Epithelial cell of proximal tubule (primary cell): ENCODE results near the gene CRIM1. TPM values are rescaled to one million over a fixed set of nuclear protein-coding genes. Genes with fewer than 3 reads are reported as not detected.

Source experiments
- DNase-seq: peaks from one replicate; pipeline ENCODE4 v3.0.0-alpha.2; 2011; ENCODE audit warnings: low read depth
- H3K4me3 ChIP-seq: 2 replicates; pipeline ENCODE4 v1.5.1; 2011; ENCODE audit warnings: low read depth, mild to moderate bottlenecking, low read length
- total RNA-seq: library from RNA; depleted of rRNA; stranded (reverse); fragments of >200 nt; gene quantifications from 2 replicates; pipeline ENCODE4 v1.2.3, GENCODE V29; 2015
- TF ChIP-seq, protein P1 (sequence below): conservative IDR thresholded peaks from 2 replicates; pipeline ENCODE4 v1.5.1; 2012; ENCODE audit warnings: low read depth, mild to moderate bottlenecking, low read length

The CRIM1 gene
- total RNA-seq, 1 donor from 2014 or later = 143 TPM

DNA sequence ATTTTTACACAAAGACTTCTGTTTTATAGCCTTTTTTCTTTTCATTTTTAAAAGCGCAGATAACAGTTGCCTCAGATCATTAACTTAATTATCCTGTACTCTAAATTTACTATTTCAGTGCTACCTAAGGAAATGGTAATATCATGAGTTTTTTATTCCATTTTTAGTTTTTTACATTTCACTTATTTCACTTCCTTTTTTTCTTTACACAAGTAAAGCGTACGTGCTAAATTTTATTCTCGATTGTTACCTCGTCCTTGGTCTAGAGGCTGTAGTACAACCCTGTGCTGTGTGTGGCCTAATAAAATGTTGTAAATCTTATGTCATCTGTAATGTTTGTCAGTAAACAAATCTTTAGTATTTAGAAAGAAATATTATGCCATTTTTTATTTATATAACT is 49.2 kb downstream of the CRIM1 start:
- no peak for DNase-seq
- H3K4me3 ChIP-seq = no peak overlapping the region
- TF ChIP-seq, protein P1, sequence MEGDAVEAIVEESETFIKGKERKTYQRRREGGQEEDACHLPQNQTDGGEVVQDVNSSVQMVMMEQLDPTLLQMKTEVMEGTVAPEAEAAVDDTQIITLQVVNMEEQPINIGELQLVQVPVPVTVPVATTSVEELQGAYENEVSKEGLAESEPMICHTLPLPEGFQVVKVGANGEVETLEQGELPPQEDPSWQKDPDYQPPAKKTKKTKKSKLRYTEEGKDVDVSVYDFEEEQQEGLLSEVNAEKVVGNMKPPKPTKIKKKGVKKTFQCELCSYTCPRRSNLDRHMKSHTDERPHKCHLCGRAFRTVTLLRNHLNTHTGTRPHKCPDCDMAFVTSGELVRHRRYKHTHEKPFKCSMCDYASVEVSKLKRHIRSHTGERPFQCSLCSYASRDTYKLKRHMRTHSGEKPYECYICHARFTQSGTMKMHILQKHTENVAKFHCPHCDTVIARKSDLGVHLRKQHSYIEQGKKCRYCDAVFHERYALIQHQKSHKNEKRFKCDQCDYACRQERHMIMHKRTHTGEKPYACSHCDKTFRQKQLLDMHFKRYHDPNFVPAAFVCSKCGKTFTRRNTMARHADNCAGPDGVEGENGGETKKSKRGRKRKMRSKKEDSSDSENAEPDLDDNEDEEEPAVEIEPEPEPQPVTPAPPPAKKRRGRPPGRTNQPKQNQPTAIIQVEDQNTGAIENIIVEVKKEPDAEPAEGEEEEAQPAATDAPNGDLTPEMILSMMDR = no peak

DNA sequence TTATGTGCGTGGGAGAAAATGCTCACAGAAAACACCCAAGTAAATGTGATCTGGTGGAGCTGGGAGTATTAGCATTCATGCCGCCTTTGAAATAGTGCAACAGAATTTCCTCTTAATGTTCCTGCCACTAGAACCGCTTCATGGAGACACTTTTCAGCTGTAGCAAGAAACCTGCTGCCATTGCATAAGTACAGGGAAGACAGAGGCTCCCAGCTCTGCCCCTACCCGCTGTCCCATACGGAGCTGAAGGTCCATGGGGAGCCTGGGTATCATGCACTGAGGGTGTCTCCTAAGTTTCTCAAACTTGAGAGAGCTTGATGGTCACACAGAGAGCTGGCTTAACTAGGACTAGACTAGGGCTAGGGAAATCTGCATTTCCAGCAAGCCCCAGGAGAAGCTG is 49.6 kb downstream of the CRIM1 start:
- DNase-seq = no peak
- no peak overlapping the region for H3K4me3 ChIP-seq
- TF ChIP-seq, protein P1 = no peak

- TF ChIP-seq, protein P1 = no peak
- no peak overlapping the region for H3K4me3 ChIP-seq
- no peak for DNase-seq
These were observed 50.7 kb downstream of the CRIM1 start for GRCh38 chr2:36406296-36406695.

GRCh38 chr2:36407413-36407812 is 51.8 kb downstream of the CRIM1 start:
- no peak overlapping the region for H3K4me3 ChIP-seq
- TF ChIP-seq, protein P1 = no peak
- DNase-seq = no peak

GRCh38 chr2:36408198-36408703 is 52.7 kb downstream of the CRIM1 start:
- DNase-seq = peak; percentile 50
- TF ChIP-seq, protein P1 = no peak
- H3K4me3 ChIP-seq = no peak overlapping the region

DNA sequence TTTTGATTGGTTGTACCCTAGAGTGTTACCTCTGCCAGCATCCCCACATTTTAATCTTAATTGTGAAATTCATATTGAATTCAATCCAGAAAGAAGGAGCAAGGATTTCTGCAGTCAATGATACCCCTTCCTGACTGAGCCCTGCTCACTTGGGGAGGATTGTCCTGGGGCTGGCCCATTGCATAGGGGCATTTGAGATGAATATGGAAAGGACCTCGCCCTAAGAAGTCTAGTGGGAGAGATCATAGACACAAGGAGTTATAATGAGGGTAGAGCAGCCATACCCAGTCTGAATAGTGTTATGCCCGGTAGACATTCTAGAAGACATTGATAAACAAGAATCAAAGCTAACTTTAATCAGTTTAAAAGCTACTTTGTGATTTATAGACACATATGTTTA is 53.8 kb downstream of the CRIM1 start:
- TF ChIP-seq, protein P1 = no peak
- DNase-seq = no peak
- no peak overlapping the region for H3K4me3 ChIP-seq

- TF ChIP-seq, protein P1 = no peak
- DNase-seq = no peak
- H3K4me3 ChIP-seq = no peak overlapping the region
These were observed 54.4 kb downstream of the CRIM1 start for GRCh38 chr2:36409935-36410334.
